Raji (cell line): Measurements from ENCODE around the gene C10orf67.

ENCODE experiments used
- POLR2A ChIP-seq: IDR thresholded peaks from 2 replicates; pipeline ENCODE4 v1.6.1; 2011; ENCODE audit warnings: low read depth, low read length, control low read depth; ENCODE audit not compliant: insufficient read depth

The C10orf67 gene

DNA sequence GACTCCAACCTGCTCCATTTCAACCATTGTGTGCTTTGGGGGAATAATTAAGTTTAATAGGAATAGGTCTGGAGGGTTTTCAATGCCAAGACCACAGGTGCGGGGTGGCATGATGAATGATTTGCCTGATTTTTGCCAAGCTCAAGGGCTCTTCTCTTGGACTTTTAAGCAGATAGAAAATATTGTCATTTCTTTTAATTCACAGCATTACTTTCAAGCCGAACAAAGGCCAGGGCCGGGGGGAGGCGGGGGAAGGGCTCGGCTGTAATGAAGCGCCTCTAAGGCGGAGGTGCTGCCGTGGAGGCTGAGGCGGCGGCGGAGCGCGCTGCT lies 146.0 kb downstream of the C10orf67 start:
- no peak for TF ChIP-seq POLR2A

DNA sequence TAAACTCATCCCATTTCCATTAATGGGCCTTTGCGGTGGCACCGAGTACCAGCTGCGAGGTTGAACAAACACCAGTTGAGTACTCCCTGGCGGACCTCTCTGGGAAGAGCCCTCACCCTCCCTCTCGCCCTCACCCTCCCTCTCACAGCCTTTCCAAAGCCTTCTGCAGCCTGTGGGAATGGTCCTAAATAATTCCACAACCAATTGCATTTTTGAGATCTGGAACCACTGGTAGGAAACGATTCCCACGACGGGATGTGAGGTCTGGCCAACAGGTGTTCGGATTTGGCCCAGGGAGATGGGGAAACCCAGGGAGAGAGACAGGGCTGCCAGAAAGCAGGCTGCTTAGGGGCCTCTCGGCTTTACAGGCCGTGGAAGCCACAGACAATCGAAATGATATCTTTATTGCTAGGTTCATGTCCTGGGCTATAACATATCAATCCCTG lies 147.2 kb downstream of the C10orf67 start:
- TF ChIP-seq POLR2A, result no peak

DNA sequence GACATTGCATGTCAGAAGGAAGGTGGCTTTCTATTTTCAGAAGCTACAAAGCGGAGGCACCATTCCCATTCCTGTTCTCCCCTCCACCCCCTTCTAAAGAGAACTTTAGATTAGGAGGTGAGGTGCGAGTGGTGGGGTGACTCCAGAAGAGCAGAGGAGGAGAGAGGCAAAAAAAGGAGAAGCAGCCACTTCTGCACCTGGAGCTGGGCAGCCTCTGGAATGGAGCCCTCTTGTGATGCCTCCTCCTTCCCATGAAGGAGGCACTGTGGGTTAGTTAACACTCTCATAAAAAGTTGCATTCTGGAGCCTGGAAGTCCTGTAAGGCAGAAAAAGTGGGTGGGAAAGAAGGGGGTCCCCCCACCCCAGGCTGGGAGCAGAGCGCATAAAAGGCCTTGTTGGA lies 147.7 kb downstream of the C10orf67 start:
- no peak for TF ChIP-seq POLR2A

DNA sequence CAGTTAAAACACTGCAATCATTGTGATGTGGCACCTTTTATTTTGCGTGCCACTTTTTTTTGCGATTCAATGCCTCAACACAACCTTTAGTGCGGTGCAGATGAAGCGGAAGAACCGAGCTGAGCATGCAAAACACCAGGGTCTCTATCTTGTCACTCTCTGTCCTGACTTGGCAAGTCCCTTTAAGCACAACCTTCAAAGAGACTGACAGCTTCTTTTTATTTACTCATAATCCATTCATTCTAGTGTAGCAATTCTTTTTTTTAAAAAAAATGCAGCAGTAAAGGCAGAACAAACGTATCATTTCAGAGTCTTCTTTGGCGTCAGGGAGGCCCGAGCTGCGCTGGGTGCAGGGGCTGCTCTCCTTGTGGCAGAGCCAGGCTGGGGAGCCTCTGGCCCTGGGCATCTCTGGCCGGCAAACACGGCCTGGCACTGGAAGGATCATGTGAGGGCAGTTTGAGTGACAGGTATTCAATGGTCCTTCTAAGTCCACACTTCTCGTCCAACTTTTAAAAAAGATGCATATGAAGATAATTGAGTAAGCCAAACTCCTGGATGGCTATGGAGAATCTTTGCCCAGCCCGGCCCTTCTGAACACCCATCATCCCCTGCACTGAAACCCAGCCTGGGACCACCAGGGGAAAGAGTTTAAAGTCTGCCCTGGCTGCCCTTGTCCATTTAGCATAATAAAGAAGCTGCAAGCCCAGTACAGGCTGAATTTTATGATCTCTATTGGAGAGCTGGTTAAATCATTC lies 148.6 kb downstream of the C10orf67 start:
- no peak for TF ChIP-seq POLR2A

GRCh38 chr10:23194966-23195845 lies 149.4 kb downstream of the C10orf67 start:
- no peak for TF ChIP-seq POLR2A

- TF ChIP-seq POLR2A, result no peak
Observed at GRCh38 chr10:23194471-23194965, 150.1 kb downstream of the C10orf67 start.

DNA sequence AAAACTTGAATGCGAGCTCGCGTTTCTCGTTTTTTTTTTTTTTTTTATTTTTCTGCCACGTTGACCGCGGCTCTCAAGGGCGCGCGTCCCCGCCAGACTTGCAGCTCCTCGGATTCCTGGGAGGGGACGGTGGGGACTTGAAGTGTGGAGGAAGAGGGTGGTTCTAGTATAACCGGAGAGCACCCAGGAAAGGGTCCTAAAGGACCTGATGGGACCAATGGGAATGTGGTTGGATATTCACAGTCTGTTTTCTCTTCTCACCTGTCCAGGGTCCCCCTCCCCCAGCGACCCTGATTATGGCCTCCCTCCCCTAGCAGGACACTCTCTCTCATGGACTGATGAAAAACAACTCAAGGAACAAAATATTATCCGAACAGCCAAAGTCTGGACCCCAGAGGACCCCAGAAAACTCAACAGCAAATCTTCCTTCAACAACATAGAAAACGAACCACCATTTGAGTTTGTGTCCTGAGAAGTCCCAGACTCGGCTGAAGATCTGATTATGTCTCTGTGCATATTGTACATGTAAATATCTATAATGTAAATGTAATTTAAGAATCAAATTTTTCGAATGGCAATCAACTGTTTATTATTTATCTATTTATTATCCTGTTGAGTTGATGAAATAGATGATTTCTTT lies 151.0 kb downstream of the C10orf67 start:
- no peak for TF ChIP-seq POLR2A

GRCh38 chr10:23192712-23193434 lies 151.7 kb downstream of the C10orf67 start:
- no peak for TF ChIP-seq POLR2A

- TF ChIP-seq POLR2A, result no peak
Observed at GRCh38 chr10:23191764-23192711, 152.6 kb downstream of the C10orf67 start, which contains the start of gene PTF1A. PTF1A (plus strand) TSS chr10:23192312; CDS start chr10:23192531, 219 bp downstream.

GRCh38 chr10:23190872-23191763 lies 153.5 kb downstream of the C10orf67 start:
- no peak for TF ChIP-seq POLR2A

GRCh38 chr10:23189024-23189423 lies 155.6 kb downstream of the C10orf67 start:
- TF ChIP-seq POLR2A, result no peak

GRCh38 chr10:23187155-23187554 lies 157.4 kb downstream of the C10orf67 start:
- no peak for TF ChIP-seq POLR2A

DNA sequence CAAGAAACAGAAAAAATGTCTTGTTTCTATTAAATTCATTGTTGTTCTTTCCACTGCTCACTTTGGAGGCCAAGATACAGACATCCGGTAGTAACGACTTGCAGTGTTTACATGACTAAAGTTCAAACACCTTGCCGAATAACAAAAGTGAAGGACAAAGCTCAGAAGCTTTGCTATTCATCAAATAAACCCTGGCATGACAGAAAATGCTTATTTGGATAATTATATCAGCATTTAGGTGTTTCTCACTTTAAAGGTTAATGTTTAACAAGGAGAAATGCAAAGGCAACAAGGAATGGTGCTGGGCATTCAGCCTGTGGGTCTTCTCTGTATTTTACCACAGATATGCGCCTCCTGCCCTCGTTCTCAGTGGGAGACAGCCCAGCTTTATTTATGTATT lies 157.9 kb downstream of the C10orf67 start:
- TF ChIP-seq POLR2A, result no peak
